Urothelium cell line (cell line): ENCODE data around the gene SGCE.

Experiments
- DNase-seq: peaks from one replicate; pipeline ENCODE4 v3.0.0; 2011; ENCODE audit warnings: low spot score, mixed read lengths
- FAIRE-seq: peaks from 2 replicates; lab custom pipeline; 2011; peaks lifted over from hg19 to GRCh38; lab: Jason Lieb, UNC

Gene SGCE

DNA sequence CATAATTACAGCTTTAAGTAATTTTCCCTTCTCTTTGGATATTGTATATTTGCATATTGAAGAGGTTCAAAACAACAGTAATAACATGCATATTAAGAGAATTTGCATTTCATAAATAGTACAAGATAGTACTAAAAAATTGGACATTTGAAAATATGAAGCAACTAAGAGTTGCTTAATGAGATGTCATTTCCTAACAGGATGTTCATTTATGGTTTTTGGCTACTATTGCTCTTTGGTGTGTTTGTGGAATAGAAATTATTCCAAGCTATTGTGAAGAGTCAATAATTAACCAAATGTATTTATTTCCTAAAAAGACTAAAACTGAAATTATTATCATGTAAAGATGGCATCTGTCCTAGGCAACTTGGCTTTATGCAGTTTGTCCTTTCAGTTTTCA, 4.1 kb upstream of the SGCE start:
- FAIRE-seq = no peak

DNA sequence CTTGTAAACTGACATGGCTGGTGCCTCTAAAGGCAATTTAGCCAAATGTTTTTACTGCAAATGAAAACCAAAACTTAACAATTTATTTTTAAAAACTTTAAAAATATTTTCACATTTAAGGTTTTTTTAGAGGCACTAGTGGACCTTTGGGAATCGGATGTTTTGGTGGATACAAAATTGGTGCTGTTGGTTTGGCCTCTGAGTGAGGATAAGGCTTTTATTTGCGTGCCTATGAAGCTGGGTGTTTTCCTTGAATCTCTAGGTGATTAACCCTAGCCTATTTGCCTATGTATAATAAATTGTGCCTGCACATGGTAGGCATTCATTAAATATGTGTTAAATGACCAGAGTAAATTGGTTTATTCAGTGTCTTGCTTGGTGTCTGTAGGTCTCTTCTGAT, 2.9 kb upstream of the SGCE start:
- FAIRE-seq = no peak
- no peak for DNase-seq

More for the DNA sequence above, 4.1 kb upstream of the SGCE start:
- no peak for DNase-seq

DNA sequence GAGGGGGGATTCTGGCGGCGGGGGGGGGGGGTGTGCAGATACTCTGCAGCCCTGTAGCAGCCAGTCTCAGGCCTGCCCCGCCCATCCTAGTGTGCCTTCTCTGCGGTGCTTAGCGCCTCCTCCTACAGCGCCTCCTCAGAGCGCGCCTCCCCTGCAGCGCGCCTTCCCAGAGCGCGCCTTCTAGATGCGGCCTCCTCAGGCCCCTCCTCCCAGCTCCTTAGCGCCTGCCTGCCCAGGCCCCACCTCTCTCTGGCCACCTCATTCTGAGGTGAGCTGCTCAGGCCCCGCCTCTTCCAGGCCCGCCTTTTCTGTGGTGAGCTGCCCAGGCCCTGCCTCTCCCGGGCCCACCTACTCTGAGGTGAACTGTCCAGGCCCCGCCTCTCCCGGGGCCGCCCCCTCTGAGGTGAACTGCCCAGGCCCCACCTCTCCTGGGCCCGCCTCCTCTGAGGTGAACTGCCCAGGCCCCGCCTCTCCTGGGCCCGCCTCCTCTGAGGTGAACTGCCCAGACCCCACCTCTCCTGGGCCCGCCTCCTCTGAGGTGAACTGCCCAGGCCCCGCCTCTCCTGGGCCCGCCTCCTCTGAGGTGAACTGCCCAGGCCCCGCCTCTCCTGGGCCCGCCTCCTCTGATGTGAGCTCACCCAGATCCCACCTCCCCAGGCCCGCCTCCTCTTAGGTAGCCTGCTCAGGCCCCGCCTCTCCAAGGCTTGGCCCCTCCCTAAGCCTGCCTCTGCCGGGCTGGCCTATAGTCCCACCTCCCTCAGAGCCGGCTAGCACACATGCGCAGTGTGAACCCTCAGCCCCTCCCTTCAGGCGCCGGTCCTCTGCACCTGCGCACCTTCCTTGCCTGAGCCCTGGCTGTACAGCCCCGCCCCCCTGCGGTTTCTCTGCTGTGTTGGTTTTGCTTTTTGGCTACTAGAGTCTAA, 2.1 kb upstream of the SGCE start:
- DNase-seq (peak; percentile 84), FAIRE-seq (peak; percentile 9)

- no peak for DNase-seq
- FAIRE-seq = no peak
Observed at GRCh38 chr7:94656925-94657731, 1.2 kb upstream of the SGCE start.

DNA sequence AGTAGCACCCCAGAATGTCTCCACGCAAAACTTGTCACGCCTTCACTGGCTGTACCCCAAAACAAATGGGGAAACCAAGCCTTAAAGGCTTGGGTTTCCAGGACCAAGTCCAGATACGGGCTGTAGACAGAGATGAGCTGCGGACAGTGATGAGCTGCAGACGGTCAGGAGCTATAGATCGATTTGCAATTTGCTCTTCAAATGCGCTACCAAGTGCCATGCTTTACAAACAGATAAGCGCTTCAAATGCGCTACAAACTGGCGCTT, 658 bp upstream of the SGCE start:
- no peak for FAIRE-seq
- DNase-seq = no peak

DNA sequence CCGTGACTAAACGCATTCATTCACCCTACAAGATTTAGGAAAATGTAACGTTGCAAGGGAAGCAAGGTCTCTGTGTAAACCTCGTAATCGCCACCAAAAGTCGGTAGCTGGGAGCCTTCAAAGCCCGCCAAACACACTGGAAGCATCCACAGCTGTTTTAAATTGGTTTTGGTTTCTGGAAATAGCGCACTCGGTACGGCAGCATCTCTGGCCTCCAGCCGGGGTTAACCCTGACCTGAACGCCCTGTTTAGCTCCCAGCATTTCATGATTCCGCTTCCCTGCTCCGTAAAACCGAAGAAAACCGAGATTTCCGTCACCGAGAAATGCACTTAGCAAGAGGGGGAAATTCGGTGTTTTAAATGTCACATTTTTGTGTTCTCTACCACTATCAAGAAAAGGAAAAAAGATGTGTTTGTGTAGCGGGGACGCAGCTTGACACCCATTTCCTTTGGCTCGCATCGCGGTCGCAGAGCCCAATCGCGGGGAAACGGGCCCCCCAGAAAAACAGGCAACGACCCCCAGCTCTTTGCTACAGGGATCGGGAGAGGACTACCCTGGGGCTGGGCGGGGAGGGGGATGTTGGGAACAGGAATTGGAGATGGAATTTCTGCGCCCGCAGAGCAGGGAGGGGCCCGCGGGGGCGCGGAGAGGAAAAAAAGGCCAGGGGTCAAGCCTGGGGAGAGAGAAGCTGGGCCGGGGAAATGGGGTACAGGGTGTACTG, 646 bp downstream of the SGCE start:
- FAIRE-seq (no peak), DNase-seq (peak; percentile 45)

GRCh38 chr7:94654783-94655125, 1.2 kb downstream of the SGCE start:
- DNase-seq (no peak), FAIRE-seq (no peak)

DNA sequence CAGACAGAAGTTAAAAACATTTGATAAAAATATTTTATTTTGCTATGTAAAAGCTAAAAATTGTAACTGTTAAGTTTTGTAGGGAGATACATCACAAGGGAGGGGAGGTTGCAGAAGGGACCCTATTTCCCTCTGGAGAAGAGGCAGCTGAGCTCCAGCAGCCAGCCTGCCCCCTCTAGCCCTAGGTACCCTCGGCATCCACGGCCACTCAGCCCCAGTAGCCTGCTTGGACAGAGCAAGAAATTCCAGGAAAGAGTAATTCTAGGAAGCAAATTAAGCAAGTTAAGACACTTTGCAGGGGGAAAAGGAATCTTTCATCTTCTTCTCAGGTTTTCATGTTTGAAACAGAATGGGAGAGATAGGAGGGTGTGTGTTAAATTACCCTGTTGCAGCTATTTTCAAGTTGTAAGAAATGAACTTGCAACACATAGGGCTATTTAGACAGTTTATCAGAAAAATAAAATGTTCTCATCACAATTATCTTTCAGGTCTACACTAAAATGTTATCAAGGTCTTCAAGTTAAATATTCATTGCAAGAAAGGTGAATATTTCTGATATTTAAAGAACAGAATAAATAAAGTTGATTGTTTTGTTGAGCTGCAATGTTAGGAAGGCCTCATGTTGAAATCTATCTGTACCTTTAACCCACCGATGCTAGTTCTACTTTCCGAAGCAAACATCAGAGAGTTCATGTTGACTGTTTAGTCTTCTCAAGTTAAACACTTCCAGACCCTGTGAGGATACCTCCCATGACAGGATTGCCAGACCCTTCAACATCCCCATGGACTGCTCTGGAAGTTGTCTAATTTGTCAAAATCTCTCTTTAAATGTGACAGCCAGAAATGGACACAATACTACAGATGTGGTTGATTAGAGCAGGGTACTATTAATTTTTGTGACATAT, 5.5 kb downstream of the SGCE start:
- DNase-seq = no peak
- no peak for FAIRE-seq

DNA sequence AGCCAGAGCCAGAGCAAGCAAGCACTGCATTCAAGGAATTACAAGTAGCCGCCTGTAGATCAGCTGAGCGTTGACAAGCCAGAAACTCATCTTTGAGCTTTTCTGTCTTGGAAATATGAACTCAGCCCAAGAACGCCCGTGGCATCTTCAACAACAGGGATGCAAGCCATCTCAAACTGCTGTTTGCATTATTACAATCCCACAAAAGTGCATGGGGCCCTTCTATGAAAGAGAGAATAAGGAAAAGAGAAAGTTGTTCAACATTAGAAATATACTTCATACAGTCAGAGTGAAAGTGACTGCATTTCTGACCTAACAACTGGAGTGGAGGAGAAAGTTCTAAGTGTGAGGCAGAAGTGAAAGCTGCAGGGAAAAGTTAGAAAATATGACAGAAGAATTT, 6.5 kb downstream of the SGCE start:
- FAIRE-seq = no peak
- no peak for DNase-seq

GRCh38 chr7:94648731-94649130, 7.2 kb downstream of the SGCE start:
- FAIRE-seq (no peak), DNase-seq (no peak)

DNA sequence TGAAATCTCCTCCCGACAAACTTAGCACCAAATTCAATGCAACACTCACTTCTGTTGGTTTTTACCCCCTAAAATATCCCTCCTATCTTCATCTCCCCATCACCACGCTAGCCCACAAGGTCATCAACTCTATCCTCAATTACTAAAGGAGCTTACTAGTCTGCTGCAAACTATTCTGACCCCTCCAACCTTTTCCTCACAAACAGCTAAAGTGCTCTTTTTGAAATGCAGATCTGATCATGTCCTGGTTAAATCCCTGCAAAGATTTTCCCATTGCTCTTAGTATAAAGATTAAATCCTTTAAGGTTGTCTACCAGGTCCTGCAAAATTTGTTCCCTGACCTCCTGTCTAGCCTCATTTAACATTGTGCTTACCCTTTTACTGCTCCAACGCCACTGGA, 8.6 kb downstream of the SGCE start:
- no peak for FAIRE-seq

DNA sequence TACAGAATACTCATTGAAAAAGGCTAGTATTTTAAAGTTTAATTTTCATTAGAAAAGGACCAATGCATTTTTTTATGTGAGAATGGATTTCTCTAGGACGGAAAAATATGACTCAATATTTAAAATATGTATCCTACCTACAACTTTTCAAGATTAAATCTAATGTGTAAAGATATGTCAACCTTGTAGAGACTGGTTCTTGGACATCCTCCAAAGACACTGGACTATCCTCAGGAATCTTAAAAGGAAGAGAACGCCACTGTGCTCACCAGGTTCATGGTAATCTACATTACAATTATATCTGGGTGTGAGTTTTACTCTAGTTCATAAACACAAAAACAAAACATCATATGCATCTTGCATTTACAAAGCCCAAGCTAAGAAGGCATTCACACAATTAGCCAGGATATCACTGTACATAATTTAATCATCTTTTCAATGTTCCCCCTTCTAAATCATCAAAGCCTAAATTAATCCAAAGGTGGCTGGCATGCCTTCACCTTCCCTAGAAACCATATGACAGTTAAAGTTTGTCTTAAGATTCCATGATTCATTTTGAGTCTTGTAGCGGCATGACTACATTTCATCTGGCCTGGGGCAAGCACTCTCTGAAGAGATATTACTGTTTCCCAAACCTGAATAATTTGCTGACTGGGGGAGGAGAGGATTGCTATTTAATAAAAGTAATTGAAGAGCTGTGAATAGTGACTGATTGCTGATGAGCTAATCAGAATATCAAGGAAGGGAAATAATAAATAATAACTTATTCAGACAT, 12.0 kb downstream of the SGCE start:
- no peak for FAIRE-seq

More for the DNA sequence above, 8.6 kb downstream of the SGCE start:
- DNase-seq = no peak

DNA sequence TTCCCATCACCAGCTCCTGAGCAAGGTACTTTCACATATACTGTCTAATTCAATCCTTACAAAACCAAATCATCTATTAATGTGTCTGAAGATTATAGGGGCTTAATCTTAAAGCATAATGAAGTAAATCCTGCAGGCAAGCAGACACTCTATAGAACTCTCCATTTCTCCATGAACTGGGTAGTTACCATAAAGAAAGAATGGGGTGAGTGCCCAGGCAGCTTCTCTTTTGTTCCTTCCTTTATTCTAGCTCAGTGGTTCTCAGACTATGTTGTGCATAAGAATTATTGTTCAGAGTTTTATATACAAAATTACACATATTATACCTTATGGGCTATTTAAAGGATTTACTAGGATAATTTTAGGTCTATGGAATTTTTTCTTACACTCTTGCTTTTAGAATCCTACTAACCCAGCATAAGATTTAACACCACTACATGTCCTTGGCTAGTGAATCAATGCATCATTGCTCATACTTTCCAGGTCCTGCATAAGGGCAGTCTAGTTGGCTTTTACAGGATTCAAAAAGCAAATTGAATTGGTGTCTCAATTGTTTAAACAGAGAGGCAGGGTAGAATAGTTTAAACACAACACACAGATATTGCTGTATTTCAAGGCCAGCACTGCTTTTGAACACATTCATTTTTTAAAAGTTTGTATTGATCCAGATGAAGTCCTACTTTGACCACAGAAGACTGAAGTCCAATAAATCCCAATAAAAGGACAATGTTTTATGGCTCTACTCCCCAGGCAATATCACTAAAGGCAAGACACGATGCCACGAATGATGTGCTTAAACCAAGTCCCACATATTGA, 12.9 kb downstream of the SGCE start:
- DNase-seq (no peak), FAIRE-seq (no peak)

More for the DNA sequence above, 12.0 kb downstream of the SGCE start:
- DNase-seq = no peak

- FAIRE-seq (no peak), DNase-seq (no peak)
Observed at GRCh38 chr7:94639384-94639783, 16.5 kb downstream of the SGCE start.

DNA sequence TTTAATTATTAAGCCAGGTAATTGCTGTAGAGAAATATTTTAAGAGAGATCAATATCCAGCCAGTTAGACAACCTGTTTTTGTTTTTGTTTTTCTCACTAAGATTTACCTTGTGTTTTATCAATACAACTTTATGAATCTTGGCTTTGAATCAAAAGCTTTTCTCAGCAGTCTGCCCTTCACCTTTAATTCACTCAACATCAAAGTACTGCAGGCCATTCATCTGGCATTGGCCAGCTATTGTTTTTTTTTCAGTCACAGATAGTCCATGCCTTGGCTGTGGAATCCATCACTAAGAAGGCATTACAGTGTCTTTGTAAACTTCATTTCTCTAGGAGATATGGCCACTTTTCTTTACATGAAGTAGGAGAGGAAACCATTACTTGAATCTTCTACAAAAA, 20.2 kb downstream of the SGCE start:
- no peak for DNase-seq
- no peak for FAIRE-seq

GRCh38 chr7:94634502-94634901, 21.4 kb downstream of the SGCE start:
- DNase-seq (no peak), FAIRE-seq (no peak)

GRCh38 chr7:94633687-94634086, 22.2 kb downstream of the SGCE start:
- FAIRE-seq = no peak
- DNase-seq = no peak

DNA sequence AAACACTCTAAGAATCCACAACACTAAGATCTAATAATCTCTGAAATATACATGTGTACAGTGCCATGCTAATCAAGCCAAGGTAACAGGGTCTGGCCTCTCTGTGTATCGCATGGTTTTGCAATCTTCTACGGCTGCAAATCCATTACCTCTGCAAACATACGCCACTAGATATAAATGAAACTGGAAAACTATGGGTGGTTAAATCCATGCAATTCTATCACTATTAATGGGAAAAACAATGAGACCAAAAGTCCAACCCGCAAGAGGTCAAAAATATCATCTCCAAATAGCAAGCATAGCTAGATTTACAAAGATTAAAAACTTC, 23.0 kb downstream of the SGCE start:
- no peak for DNase-seq
- FAIRE-seq = no peak

DNA sequence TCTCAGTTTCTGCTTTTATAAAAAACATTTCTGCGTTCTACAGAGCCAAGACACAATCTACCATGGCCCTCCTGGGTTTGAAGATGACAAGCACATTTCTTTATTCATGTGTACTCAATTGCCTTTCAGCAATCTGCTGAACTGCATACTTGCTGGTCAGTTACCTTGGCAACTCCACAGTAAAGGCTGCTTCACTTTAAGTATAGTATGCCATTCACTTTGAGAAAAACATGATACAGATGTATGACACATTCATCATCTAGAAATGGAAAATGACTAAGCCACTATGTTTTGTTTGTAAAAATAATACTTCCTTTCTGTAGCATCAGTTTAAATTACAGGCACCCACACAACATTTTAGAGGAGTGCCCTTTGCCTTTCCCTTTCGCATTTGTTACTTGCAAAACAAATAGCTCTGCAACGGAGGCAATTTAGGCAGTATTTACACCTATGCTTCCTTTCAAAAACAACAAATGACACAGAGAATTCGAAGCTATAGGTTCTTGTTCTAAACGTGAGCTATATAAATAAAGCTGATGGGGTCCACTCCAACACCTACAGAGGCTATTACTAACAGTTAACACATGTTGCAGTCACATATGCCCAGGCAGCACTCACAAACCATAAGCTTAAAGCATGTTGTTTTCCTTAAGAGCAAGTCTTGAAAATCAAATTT, 23.5 kb downstream of the SGCE start:
- FAIRE-seq = peak; percentile 52
- DNase-seq = peak; percentile 41
